HG02943 (cell line): ENCODE data around the gene NAV3.

Experiments used
- ATAC-seq: cut with Tn5 transposase; IDR thresholded peaks from one replicate; pipeline ENCODE4 v1.9.1; 2021; ENCODE audit warnings: mild to moderate bottlenecking, low read depth, moderate library complexity; ENCODE audit not compliant: unreplicated experiment

The NAV3 gene

DNA sequence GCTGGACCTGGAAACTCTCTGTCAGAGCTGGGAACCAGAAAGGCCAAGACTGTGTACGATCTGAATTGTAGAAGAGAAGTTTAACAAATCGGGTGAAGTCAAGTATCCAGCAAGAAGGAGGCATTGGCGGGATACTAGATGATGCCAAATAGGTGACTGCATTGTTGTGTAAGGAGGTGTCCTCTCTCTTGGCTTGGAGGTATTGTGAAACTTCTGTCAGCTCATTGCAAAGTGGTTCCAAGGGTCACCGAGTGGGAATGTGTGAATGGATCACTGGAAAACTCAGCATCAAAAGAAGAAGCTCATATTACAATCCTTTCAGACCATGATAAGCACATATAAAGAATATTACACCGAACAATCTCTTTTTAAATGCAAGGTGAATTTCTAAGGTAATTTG lies 11.7 kb downstream of the NAV3 start:
- no peak for ATAC-seq

GRCh38 chr12:77845831-77846230 lies 15.1 kb downstream of the NAV3 start:
- no peak for ATAC-seq

- peak; percentile 99 for ATAC-seq
These were observed 16.4 kb downstream of the NAV3 start for GRCh38 chr12:77847060-77847541.

DNA sequence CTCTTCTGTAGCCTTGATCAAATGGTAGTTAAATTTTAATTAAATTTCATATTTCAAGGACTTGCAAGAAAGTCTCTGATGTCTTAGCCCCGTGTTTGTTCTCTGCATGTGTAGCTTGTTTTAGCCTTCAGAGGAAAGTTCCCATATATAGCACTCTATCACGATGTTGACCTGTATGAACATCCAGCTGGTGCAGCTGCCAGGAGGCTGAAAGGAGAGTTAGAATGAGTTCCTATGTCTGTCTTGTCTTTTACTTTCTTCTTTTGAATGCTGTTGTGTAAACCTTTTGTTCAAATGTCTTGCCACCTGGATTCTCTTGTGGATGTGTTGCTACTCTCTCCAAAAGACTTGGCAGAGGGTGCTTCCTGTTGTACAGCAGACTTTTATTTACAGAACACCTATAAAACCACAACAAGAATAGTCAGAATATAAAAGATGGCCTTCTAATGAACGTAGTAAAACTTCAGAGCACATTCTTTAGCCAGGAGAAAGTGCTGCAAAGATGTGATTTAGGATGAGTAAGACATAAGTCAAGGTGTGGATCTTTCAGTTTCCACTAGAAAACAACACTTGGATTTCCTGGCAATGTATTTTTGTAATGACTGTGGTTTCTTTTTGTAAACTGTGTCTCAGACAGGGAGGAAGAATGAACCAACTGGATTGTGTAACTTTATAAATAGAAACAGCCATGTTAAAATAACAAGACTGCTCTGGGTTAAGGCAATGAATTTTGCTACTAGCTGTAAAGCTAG lies 17.2 kb downstream of the NAV3 start:
- no peak for ATAC-seq

- ATAC-seq: no peak
These were observed 19.4 kb downstream of the NAV3 start for GRCh38 chr12:77850129-77850528.

DNA sequence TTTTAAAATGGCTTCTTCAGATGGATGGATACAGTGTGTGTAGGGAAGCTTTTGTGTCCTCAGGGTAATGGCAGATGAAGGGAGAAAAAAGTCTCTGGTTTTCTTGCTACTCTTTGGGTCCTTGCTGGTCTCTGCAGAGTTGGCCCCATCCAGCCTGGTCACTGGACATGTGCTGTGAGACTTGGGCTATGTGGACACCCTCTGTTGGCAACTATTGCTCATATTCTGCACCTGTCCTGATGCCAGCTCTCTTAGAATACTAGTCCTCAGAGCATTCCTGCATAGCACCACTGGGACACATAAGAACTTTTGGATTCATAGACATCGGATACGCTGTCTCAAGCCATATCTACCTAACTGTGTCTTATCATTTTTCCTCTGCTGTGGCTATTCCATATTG lies 20.0 kb downstream of the NAV3 start:
- no peak for ATAC-seq

DNA sequence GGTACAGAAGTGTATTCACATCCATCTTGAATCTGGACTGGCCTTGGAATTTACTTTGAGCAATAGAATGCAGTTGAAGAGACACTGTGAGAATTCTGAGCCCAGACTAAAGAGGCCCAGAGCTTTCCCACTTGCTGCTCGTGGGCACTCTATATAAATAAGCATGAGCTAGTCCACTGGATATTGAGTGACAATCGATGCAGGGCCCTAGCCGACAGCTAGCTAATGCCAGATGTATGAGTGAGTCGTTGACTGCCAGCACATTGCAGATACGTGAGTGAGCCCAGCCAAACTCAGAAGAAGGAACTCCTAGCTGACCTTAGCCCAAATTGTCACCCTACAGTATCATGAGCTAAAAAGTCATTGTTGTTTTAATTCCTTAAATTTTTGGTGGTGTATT lies 24.9 kb downstream of the NAV3 start:
- no peak for ATAC-seq

DNA sequence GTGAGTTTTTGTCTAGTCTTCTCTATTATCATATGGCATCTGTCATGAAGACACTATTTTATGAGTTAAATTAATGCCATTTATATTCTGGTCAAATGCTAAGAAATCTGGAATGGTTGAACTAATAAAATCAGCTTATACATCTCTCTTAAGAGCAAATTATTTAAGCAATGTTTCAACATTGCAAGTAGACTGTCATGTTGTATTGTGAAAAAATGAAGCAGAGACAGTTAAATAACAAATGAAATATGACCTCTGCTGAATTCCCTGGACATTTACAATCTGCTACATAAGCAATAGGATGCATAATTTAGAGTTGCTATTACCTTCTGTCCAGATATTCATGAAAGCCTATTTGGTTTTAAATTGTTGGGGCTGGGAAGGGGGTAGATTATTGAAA lies 30.6 kb downstream of the NAV3 start:
- ATAC-seq: no peak

GRCh38 chr12:77865178-77865577 lies 34.5 kb downstream of the NAV3 start:
- no peak for ATAC-seq

- no peak for ATAC-seq
These were observed 48.2 kb downstream of the NAV3 start for GRCh38 chr12:77878901-77879300.

- no peak for ATAC-seq
These were observed 52.0 kb downstream of the NAV3 start for GRCh38 chr12:77882709-77883108.

GRCh38 chr12:77888611-77889010 lies 57.9 kb downstream of the NAV3 start:
- ATAC-seq: no peak

GRCh38 chr12:77891518-77892147 lies 60.9 kb downstream of the NAV3 start:
- ATAC-seq: no peak

DNA sequence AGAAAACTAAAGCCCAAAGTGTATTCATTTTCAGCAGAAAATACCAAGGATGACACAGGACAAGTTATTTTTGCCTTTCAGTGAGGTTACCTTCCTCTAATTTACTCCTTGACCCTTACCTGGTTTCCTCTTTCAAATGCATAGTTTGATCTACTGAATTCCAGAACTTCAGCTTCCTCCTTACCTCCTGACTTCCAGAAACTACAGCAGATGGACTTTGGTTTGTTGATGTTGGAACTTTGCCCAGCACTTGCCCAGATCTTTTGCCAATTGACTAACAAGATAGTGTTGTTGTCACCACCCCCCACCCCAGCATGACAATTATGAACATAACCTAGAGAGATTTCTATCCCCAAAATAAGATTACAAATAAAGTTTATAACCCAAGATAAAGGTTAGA lies 63.2 kb downstream of the NAV3 start:
- ATAC-seq: no peak

DNA sequence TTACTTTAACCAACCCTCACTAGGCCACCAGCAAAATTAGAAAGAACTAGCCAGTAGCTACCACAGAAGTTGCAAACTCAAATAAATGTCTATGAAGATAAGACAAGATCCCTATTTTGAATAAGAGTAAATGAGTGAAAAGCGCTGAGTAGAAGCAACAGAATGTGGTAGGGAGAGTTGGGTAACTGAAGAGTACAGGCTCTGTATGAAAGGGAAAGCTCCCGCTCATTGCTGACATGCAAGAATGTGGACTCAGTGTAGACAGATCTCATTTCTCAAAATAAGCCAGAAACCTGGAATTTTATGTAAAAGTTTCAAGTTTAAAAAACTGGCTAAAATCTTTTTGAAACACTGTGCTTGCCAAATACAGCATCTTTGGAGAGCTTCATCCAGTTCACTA lies 63.9 kb downstream of the NAV3 start:
- no peak for ATAC-seq

DNA sequence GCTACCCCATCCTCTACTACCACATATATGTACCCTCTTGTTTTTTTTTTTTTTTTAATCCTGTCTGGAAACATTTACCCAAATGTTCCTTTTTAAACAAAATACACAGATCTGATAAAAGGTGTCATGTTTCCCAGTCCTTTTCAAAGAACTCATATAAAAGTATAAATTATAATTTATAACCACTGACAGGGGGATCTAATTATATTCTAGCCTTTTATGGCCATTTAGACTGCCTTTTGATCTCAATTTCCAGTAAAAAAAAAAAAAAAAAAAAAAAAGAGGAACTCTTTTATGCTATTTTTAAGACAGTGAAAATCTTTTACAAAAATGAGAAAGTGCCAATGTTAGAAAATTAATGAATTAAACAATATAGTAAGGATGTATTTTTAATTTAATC lies 65.0 kb downstream of the NAV3 start:
- ATAC-seq: no peak

DNA sequence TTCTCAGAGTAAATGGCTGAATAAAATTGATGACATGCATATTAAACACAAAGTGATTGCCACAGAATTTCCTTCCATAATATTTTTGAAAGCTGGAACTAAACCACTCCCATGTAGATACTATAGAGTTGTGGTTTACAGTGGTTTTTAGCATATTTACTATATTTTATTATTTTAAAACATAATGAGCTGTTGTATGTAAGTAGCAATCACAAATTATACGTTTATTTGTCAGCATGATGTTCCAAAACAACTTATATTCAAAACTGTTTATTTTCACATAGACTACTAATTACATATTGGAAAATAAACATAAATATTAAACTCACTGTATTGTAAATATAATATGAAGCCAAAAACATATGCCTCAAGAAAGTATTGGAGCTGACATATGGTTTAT lies 77.2 kb downstream of the NAV3 start:
- ATAC-seq: no peak

GRCh38 chr12:77914081-77914488 lies 83.4 kb downstream of the NAV3 start:
- ATAC-seq: no peak

- ATAC-seq: no peak
These were observed 84.4 kb downstream of the NAV3 start for GRCh38 chr12:77915071-77915600.

DNA sequence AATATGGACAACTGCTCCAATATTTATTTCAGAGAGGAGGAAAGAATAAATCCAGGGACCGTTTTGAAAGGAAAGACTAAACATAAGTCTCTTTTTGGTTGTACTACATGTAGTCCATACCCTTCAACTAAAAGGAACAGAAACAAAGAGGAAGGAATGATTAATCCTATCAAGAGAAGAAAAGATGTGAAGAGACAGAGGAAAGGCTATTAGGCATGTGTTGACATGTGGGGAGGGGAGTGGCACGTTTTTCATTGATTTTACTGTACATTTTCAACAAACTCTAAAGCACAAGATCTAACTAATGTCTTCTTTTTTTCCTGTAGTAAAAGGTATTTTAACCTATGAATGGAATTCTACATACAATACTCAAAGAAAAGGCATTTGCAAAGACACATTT lies 85.6 kb downstream of the NAV3 start:
- ATAC-seq: no peak

DNA sequence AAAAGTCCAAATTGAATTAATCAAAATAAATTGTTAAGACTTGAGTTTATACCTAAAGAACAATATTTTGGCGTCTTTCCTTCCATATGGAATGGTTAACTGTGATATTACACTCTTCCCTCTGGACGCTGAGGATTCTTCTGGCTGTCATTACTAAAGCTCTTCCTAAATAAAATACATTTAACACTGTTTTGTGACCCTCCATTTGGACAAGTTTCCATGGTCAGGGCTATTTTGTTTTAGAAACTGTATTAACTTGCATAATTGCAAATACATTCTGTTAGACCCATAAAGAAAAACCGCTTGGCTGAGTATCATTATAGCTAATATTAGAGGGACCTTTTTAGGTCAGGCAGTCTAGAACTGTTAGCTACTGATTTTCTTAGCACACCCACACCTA lies 87.4 kb downstream of the NAV3 start:
- ATAC-seq: no peak

- no peak for ATAC-seq
These were observed 88.8 kb downstream of the NAV3 start for GRCh38 chr12:77919450-77919849.
